Mesenchymal stem cell (in vitro differentiated cells and primary cell): ENCODE data around the gene DARS1.

Source experiments
- DNase-seq: peaks from one replicate; pipeline ENCODE4 v3.0.0-alpha.2; 2013
- H2AFZ ChIP-seq: one replicate; pipeline ENCODE4 v1.6.1; 2013; ENCODE audit warnings: low read depth, mild to moderate bottlenecking, control low read depth, inconsistent platforms, low read length, moderate library complexity
- H2AK5ac ChIP-seq: 2 replicates; pipeline ENCODE4 v1.6.1; 2013; ENCODE audit warnings: low read length, moderate library complexity, mild to moderate bottlenecking, inconsistent platforms; ENCODE audit not compliant: severe bottlenecking
- H2BK120ac ChIP-seq: one replicate; pipeline ENCODE4 v1.6.1; 2013; ENCODE audit warnings: low read depth, mild to moderate bottlenecking, inconsistent platforms, low read length, moderate library complexity
- H2BK12ac ChIP-seq, 2 experiments: one replicate each; pipeline ENCODE4 v1.6.1; 2013; ENCODE audit warnings: inconsistent platforms in 2 of 2, low read length in 2 of 2, mild to moderate bottlenecking in 2 of 2, moderate library complexity in 2 of 2, control low read depth in 1 of 2
- H2BK15ac ChIP-seq: one replicate; pipeline ENCODE4 v1.6.1; 2013; ENCODE audit warnings: mild to moderate bottlenecking, low read depth, inconsistent platforms; ENCODE audit not compliant: poor library complexity, severe bottlenecking
- H2BK5ac ChIP-seq: 2 replicates; pipeline ENCODE4 v1.6.1; 2013; ENCODE audit warnings: low read depth, mild to moderate bottlenecking, low read length, control low read depth, inconsistent platforms; ENCODE audit not compliant: poor library complexity, severe bottlenecking
- H3K14ac ChIP-seq, 2 experiments: one replicate each; pipeline ENCODE4 v1.6.1; 2013; ENCODE audit warnings: inconsistent platforms in 2 of 2, low read length in 2 of 2, control low read depth in 1 of 2, mild to moderate bottlenecking in 1 of 2, moderate library complexity in 1 of 2
- H3K18ac ChIP-seq, 2 experiments: one replicate each; pipeline ENCODE4 v1.6.1; 2013; ENCODE audit warnings: inconsistent platforms in 2 of 2, low read length in 2 of 2, control low read depth in 1 of 2, low read depth in 1 of 2, mild to moderate bottlenecking in 1 of 2
- H3K23ac ChIP-seq, 2 experiments: one replicate each; pipeline ENCODE4 v1.6.1; 2013; ENCODE audit warnings: inconsistent platforms in 2 of 2, low read length in 2 of 2, mild to moderate bottlenecking in 2 of 2, moderate library complexity in 2 of 2, control low read depth in 1 of 2
- H3K27ac ChIP-seq: 2 replicates; pipeline ENCODE4 v1.5.1; 2013; ENCODE audit warnings: mild to moderate bottlenecking, moderate library complexity, low read length, control low read depth, inconsistent platforms; ENCODE audit not compliant: poor library complexity, severe bottlenecking
- H3K27me3 ChIP-seq, 2 experiments: 2 replicates each; pipeline versions ENCODE4 v1.6.1 to v1.7.0; 2013; ENCODE audit warnings: low read length in 2 of 2, mild to moderate bottlenecking in 2 of 2, moderate library complexity in 2 of 2, control low read depth in 1 of 2, inconsistent platforms in 1 of 2; ENCODE audit not compliant: control insufficient read depth in 1 of 2, insufficient read depth in 1 of 2
- H3K36me3 ChIP-seq, 2 experiments: 2 replicates each; pipeline versions ENCODE4 v1.6.1 to v1.7.0; 2013; ENCODE audit warnings: low read length in 2 of 2, control low read depth in 1 of 2, inconsistent platforms in 1 of 2, low read depth in 1 of 2, mild to moderate bottlenecking in 1 of 2; ENCODE audit not compliant: insufficient read depth in 2 of 2, control insufficient read depth in 1 of 2
- H3K4ac ChIP-seq, 2 experiments: one replicate each; pipeline ENCODE4 v1.6.1; 2013; ENCODE audit warnings: inconsistent platforms in 2 of 2, low read length in 2 of 2, mild to moderate bottlenecking in 2 of 2, moderate library complexity in 2 of 2, control low read depth in 1 of 2, low read depth in 1 of 2
- H3K4me1 ChIP-seq: 2 replicates; pipeline ENCODE4 v1.6.1; 2013; ENCODE audit warnings: low read depth, low read length, control low read depth; ENCODE audit not compliant: control insufficient read depth, insufficient read depth
- H3K4me2 ChIP-seq: 2 replicates; pipeline ENCODE4 v1.6.1; 2013; ENCODE audit warnings: low read length, mild to moderate bottlenecking, inconsistent platforms; ENCODE audit not compliant: poor library complexity, severe bottlenecking
- H3K4me3 ChIP-seq, 2 experiments: 2 replicates each; pipeline versions ENCODE4 v1.5.1 to v1.7.0; 2013; ENCODE audit warnings: low read length in 2 of 2, mild to moderate bottlenecking in 2 of 2, control low read depth in 1 of 2, low read depth in 1 of 2; ENCODE audit not compliant: insufficient read depth in 1 of 2
- H3K79me1 ChIP-seq: replicated peaks from 2 replicates; pipeline ENCODE4 v1.6.1; 2013; ENCODE audit warnings: mild to moderate bottlenecking, control low read depth, low read length, inconsistent platforms; ENCODE audit not compliant: poor library complexity, severe bottlenecking
- H3K9ac ChIP-seq: 2 replicates; pipeline ENCODE4 v1.7.0; 2013; ENCODE audit warnings: mild to moderate bottlenecking, low read length, moderate library complexity
- H3K9me3 ChIP-seq: 2 replicates; pipeline ENCODE4 v1.7.0; 2013; ENCODE audit warnings: mild to moderate bottlenecking, low read length; ENCODE audit not compliant: control insufficient read depth
- H4K8ac ChIP-seq: one replicate; pipeline ENCODE4 v1.6.1; 2013; ENCODE audit warnings: inconsistent platforms, mild to moderate bottlenecking, low read length, moderate library complexity
- H4K91ac ChIP-seq: one replicate; pipeline ENCODE4 v1.6.1; 2013; ENCODE audit warnings: mild to moderate bottlenecking, low read length, inconsistent platforms
- WGBS: methylation state at CpG from one replicate; pipeline ENCODE4 v1.1.7; 2013; ENCODE audit warnings: mixed read lengths; 5-methylcytosine and 5-hydroxymethylcytosine counted together

Gene DARS1

GRCh38 chr2:136027112-136027511 is 41.7 kb upstream of the DARS1 start:
- Histone ChIP-seq H2BK12ac (no peak overlapping the region), H3K18ac (no peak overlapping the region), H2BK15ac (no peak overlapping the region), H3K14ac (no peak overlapping the region), H3K79me1 (no peaks in the 10 kb centered on the region), H3K27me3 (peaks cover 0 to 14% of the 10 kb centered on the region in 2 experiments), H3K9me3 (no peaks in the 10 kb centered on the region), H3K4me2 (no peak overlapping the region), H2AK5ac (no peak overlapping the region), H3K36me3 (no peaks in the 10 kb centered on the region), H2BK5ac (no peak overlapping the region), H2AFZ (no peak overlapping the region), H3K23ac (no peak overlapping the region), H3K27ac (no peak overlapping the region), H2BK120ac (no peak overlapping the region), H3K4me3 (no peak overlapping the region), H3K4me1 (peaks cover 6% of the 10 kb centered on the region), H3K9ac (no peak overlapping the region), H4K91ac (no peak overlapping the region), H3K4ac (no peak overlapping the region), H4K8ac (no peak overlapping the region)
- WGBS, result 95% methylated on average over 7 of the region's 7 CpGs
- no peak for DNase-seq

GRCh38 chr2:136025057-136025973 is 39.9 kb upstream of the DARS1 start:
- H2AK5ac ChIP-seq, result no peak overlapping the region
- H3K23ac ChIP-seq, result no peak overlapping the region
- H3K27ac ChIP-seq, result no peak overlapping the region
- peaks cover 6% of the 10 kb centered on the region for H3K4me1 ChIP-seq
- H3K4ac ChIP-seq, result peak overlapping the region in 1 of 2 experiments; percentile 42
- peak overlapping the region; percentile 5 for H3K9ac ChIP-seq
- no peak overlapping the region for H3K18ac ChIP-seq
- H2BK15ac ChIP-seq, result no peak overlapping the region
- no peak overlapping the region for H4K91ac ChIP-seq
- peak overlapping the region; percentile 70 for H3K4me2 ChIP-seq
- peak overlapping the region; percentile 53 for H4K8ac ChIP-seq
- no peak overlapping the region for H2BK120ac ChIP-seq
- H3K4me3 ChIP-seq, result peak overlapping the region in 1 of 2 experiments; percentile 46
- H2BK5ac ChIP-seq, result no peak overlapping the region
- no peaks in the 10 kb centered on the region for H3K36me3 ChIP-seq
- peak; percentile 67 for DNase-seq
- peaks cover 0 to 1% of the 10 kb centered on the region in 2 experiments for H3K27me3 ChIP-seq
- H3K9me3 ChIP-seq, result no peaks in the 10 kb centered on the region
- WGBS, result 18% methylated on average over 43 of the region's 43 CpGs
- no peak overlapping the region for H2BK12ac ChIP-seq
- H3K14ac ChIP-seq, result no peak overlapping the region
- H3K79me1 ChIP-seq, result no peaks in the 10 kb centered on the region
- peak overlapping the region; percentile 64 for H2AFZ ChIP-seq

GRCh38 chr2:136024616-136025015 is 39.2 kb upstream of the DARS1 start:
- H3K23ac ChIP-seq, result no peak overlapping the region

GRCh38 chr2:136024185-136024584 is 38.8 kb upstream of the DARS1 start:
- Histone ChIP-seq H3K27me3 (peaks cover 0 to 3% of the 10 kb centered on the region in 2 experiments), H3K23ac (no peak overlapping the region), H2BK5ac (no peak overlapping the region), H3K79me1 (no peaks in the 10 kb centered on the region), H3K14ac (no peak overlapping the region), H2BK15ac (no peak overlapping the region), H3K4me2 (no peak overlapping the region), H3K9me3 (no peaks in the 10 kb centered on the region), H2AK5ac (no peak overlapping the region), H3K36me3 (no peaks in the 10 kb centered on the region), H4K8ac (no peak overlapping the region), H3K4me1 (peaks cover 6% of the 10 kb centered on the region), H3K4me3 (no peak overlapping the region), H4K91ac (no peak overlapping the region), H2BK12ac (no peak overlapping the region), H2BK120ac (no peak overlapping the region), H3K27ac (no peak overlapping the region), H3K4ac (no peak overlapping the region), H3K9ac (no peak overlapping the region), H3K18ac (no peak overlapping the region), H2AFZ (no peak overlapping the region)
- no peak for DNase-seq
- 97% methylated on average over 6 of the region's 6 CpGs for WGBS

More at GRCh38 chr2:136024616-136025015, 39.2 kb upstream of the DARS1 start:
- no peaks in the 10 kb centered on the region for H3K36me3 ChIP-seq
- H3K4ac ChIP-seq, result no peak overlapping the region
- no peak overlapping the region for H2BK120ac ChIP-seq
- H2BK5ac ChIP-seq, result no peak overlapping the region
- no peak overlapping the region for H2AFZ ChIP-seq
- DNase-seq, result no peak
- H3K27me3 ChIP-seq, result no peaks in the 10 kb centered on the region
- H3K4me2 ChIP-seq, result no peak overlapping the region
- no peak overlapping the region for H3K14ac ChIP-seq
- no peak overlapping the region for H2BK12ac ChIP-seq
- no peak overlapping the region for H4K91ac ChIP-seq
- no peak overlapping the region for H3K27ac ChIP-seq
- no peak overlapping the region for H3K4me3 ChIP-seq
- 100% methylated on average over 1 of the region's 3 CpGs for WGBS
- no peaks in the 10 kb centered on the region for H3K9me3 ChIP-seq
- no peaks in the 10 kb centered on the region for H3K79me1 ChIP-seq
- no peak overlapping the region for H2AK5ac ChIP-seq
- no peak overlapping the region for H3K18ac ChIP-seq
- H3K9ac ChIP-seq, result no peak overlapping the region
- H3K4me1 ChIP-seq, result peaks cover 6% of the 10 kb centered on the region
- H2BK15ac ChIP-seq, result no peak overlapping the region
- no peak overlapping the region for H4K8ac ChIP-seq
